Activated CD4-positive, alpha-beta T cell treated with anti-CD3 and anti-CD28 coated beads for 24 hours (primary cell): Measurements from ENCODE around the gene INA.
A peak's percentile ranks its signal among the peaks of the same experiment; 100 is the strongest.

Source experiments
- DNase-seq, 2 donors: peaks; one replicate each; pipeline ENCODE4 v3.0.0-alpha.2; 2020; ENCODE audit warnings: low read depth in 2 of 2

The INA gene

GRCh38 chr10:103273041-103273441 is 3.9 kb upstream of the INA start:
- DNase-seq: no peak

GRCh38 chr10:103276251-103276895 is 565 bp upstream of the INA start:
- no peak for DNase-seq

- DNase-seq: no peak
These were observed 987 bp downstream of the INA start for GRCh38 chr10:103277713-103278536.

GRCh38 chr10:103278537-103278823 is 1.5 kb downstream of the INA start:
- no peak for DNase-seq

GRCh38 chr10:103278862-103279298 is 1.9 kb downstream of the INA start:
- DNase-seq: peak; percentile 21 to 46

- no peak for DNase-seq
These were observed 3.1 kb downstream of the INA start for GRCh38 chr10:103280031-103280430.

GRCh38 chr10:103280506-103280905 is 3.6 kb downstream of the INA start:
- DNase-seq: no peak

- DNase-seq: no peak
These were observed 4.8 kb downstream of the INA start for GRCh38 chr10:103281753-103282152.

GRCh38 chr10:103282961-103283360 is 6.0 kb downstream of the INA start:
- no peak for DNase-seq

GRCh38 chr10:103284170-103284569 is 7.2 kb downstream of the INA start:
- DNase-seq: no peak

GRCh38 chr10:103287992-103288391 is 11.1 kb downstream of the INA start:
- no peak for DNase-seq

- DNase-seq: no peak
These were observed 14.7 kb downstream of the INA start for GRCh38 chr10:103291588-103291987.

GRCh38 chr10:103295374-103296015 is 18.6 kb downstream of the INA start:
- DNase-seq: no peak

- DNase-seq: no peak
These were observed 30.7 kb downstream of the INA start for GRCh38 chr10:103307594-103307993.

- DNase-seq: no peak
These were observed 33.3 kb downstream of the INA start for GRCh38 chr10:103310197-103310596.

GRCh38 chr10:103316087-103316486 is 39.1 kb downstream of the INA start:
- DNase-seq: no peak

- DNase-seq: no peak
These were observed 51.0 kb downstream of the INA start for GRCh38 chr10:103327906-103328305.

GRCh38 chr10:103333934-103334520 is 57.1 kb downstream of the INA start:
- DNase-seq: no peak

GRCh38 chr10:103334567-103334966 is 57.6 kb downstream of the INA start:
- DNase-seq: no peak

GRCh38 chr10:103336370-103336769 is 59.4 kb downstream of the INA start:
- DNase-seq: no peak
